Peyer's patch (tissue), 4 donors: ENCODE results near the gene IER3. TPM values are rescaled to one million over a fixed set of nuclear protein-coding genes. Genes with fewer than 3 reads are reported as not detected.

Source experiments
- DNase-seq, 3 donors: peaks; one replicate each; pipeline ENCODE4 v3.0.0-alpha.2; 2017 to 2019
- H3K27ac ChIP-seq, 4 donors: fragments of 200-600 bp; sonication (generic); one replicate each; pipeline ENCODE4 v1.5.1; 2016 to 2019
- H3K27me3 ChIP-seq, 2 donors: fragments of 200-600 bp; sonication (generic); one replicate each; pipeline ENCODE4 v1.5.1; 2019
- H3K36me3 ChIP-seq, 3 donors: fragments of 200-600 bp; sonication (generic); one replicate each; pipeline ENCODE4 v1.5.1; 2016 to 2019
- H3K4me1 ChIP-seq, 4 donors: fragments of 200-600 bp; sonication (generic); one replicate each; pipeline ENCODE4 v1.5.1; 2016 to 2019
- H3K4me3 ChIP-seq, 4 donors: fragments of 200-600 bp; sonication (generic); 1 replicate in 3 of 4; 2 replicates in 1 of 4; pipeline ENCODE4 v1.5.1; 2016 to 2019; ENCODE audit warnings: mild to moderate bottlenecking in 1 of 4
- H3K9me3 ChIP-seq, 4 donors: fragments of 200-600 bp; sonication (generic); one replicate each; pipeline ENCODE4 v1.5.1; 2016 to 2019; ENCODE audit warnings: mild to moderate bottlenecking in 1 of 4
- CTCF ChIP-seq, 6 experiments: fragments of 450-650 bp in 4 of 6; fragments of 200-600 bp in 2 of 6; sonication (generic) in 1 of 6; IDR thresholded peaks; one replicate each; pipeline ENCODE4 v1.5.1; 2017 to 2019; ENCODE audit warnings: antibody characterized with exemption in 6 of 6, mild to moderate bottlenecking in 3 of 6, moderate library complexity in 1 of 6
- POLR2A ChIP-seq, 2 donors: fragments of 450-650 bp; IDR thresholded peaks; one replicate each; pipeline ENCODE4 v1.5.1; 2017; ENCODE audit warnings: antibody characterized with exemption in 2 of 2, mild to moderate bottlenecking in 2 of 2, moderate library complexity in 2 of 2
- total RNA-seq, 4 donors: library from RNA; depleted of rRNA; stranded (reverse); fragments of >200 nt; gene quantifications; one replicate each; pipeline ENCODE4 v1.1.0, GENCODE V29; 2016

IER3 gene
- total RNA-seq, 4 donors from 2014 or later: 6.7 to 16.4 (median 13.2) TPM

DNA sequence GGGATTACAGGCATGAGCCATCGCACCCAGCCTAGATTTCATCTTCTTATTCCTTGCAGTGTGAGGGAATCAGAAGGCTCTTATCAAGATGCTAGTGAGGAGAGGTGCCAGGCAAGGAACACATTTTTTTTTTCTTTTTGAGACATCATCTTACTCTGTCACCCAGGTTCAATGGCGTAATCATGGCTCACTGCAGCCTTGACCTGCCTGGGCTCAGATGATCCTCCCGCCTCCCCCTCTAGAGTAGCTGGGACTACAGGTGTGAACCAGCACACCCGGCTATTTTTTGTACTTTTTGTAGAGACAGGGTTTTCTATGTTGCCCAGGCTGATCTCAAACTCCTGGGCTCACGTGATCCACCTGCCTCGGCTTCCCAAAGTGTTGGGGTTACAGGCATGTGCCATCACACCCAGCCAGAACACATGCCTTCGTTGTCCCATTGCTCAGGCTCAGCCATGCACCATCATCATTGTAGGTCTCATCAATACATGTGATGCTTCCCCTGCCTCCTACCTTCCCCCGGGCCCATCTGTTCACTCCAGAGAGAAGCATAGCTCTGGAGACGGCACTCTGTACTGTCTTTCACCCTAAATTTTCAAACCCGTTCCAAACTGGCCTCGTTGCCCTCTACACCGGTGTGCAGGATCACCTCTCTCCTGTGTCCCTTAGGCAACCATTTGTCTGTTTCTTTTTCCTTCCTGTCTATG lies 12.0 kb downstream of the IER3 start:
- H3K27me3 ChIP-seq: no peaks in the 10 kb centered on the region
- TF ChIP-seq CTCF (IDR thresholded peaks at IDR 0.05) (no peak), POLR2A (IDR thresholded peaks at IDR 0.05) (no peak)
- H3K27ac ChIP-seq: no peak overlapping the region
- no peak for DNase-seq
- H3K36me3 ChIP-seq: peaks cover 0 to 75% (median 0%) of the 10 kb centered on the region in 3 donors
- H3K4me1 ChIP-seq: peaks cover 5 to 22% (median 14%) of the 10 kb centered on the region in 4 donors
- H3K4me3 ChIP-seq: no peak overlapping the region
- H3K9me3 ChIP-seq: no peaks in the 10 kb centered on the region

- H3K4me1 ChIP-seq: peaks cover 5 to 15% (median 10%) of the 10 kb centered on the region in 4 donors
- peak overlapping the region in 2 of 4 donors; percentile 4 to 12 for H3K4me3 ChIP-seq
- no peak for TF ChIP-seq POLR2A (IDR thresholded peaks at IDR 0.05)
- peak; percentile 66 to 93 (median 82) for TF ChIP-seq CTCF (IDR thresholded peaks at IDR 0.05)
- peak overlapping the region; percentile 3 to 60 (median 24) for H3K27ac ChIP-seq
- H3K36me3 ChIP-seq: peaks cover 0 to 83% (median 0%) of the 10 kb centered on the region in 3 donors
- H3K9me3 ChIP-seq: no peaks in the 10 kb centered on the region
- peak; percentile 86 to 95 (median 91) for DNase-seq
- no peaks in the 10 kb centered on the region for H3K27me3 ChIP-seq
Observed at GRCh38 chr6:30730601-30731435, 13.5 kb downstream of the IER3 start.

DNA sequence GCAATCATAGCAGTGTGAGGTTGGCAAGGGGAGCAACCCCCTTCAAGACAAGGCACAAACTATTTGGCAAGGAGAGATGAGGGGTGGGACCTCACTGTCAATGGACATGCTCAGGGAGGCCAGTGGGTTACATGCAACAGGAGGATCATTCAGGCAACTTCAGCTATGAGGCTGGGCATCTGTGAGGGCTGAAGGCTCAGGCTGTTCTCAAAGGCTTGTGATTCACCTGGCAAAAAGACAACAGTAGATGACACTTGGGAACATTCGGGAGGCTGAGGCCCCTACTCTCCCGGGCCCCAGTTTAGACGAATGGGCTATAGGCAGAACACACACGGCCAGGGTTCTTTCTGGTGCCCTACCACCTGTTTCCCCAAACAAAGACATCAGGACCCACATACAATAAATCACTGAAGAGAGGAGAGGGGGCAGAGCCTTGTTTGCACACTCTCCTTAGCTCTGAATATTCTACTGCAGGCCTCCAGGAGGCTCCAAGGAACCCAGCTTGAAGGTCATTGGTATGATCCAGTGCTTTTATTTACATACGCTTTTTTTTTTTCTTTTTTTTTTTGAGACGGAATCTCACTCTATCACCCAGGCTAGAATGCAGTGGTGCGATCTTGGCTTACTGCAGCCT lies 16.3 kb downstream of the IER3 start:
- Histone ChIP-seq H3K27ac (no peak overlapping the region), H3K27me3 (no peaks in the 10 kb centered on the region), H3K9me3 (no peaks in the 10 kb centered on the region), H3K36me3 (peaks cover 0 to 89% (median 0%) of the 10 kb centered on the region in 3 donors), H3K4me1 (peaks cover 3 to 27% (median 7%) of the 10 kb centered on the region in 4 donors), H3K4me3 (no peak overlapping the region)
- no peak for DNase-seq
- TF ChIP-seq CTCF (IDR thresholded peaks at IDR 0.05): no peak
- TF ChIP-seq POLR2A (IDR thresholded peaks at IDR 0.05): no peak

- H3K4me1 ChIP-seq: peaks cover 3 to 40% (median 10%) of the 10 kb centered on the region in 4 donors
- H3K27me3 ChIP-seq: no peaks in the 10 kb centered on the region
- TF ChIP-seq POLR2A (IDR thresholded peaks at IDR 0.05) (no peak), CTCF (IDR thresholded peaks at IDR 0.05) (no peak)
- peaks cover 0 to 81% (median 0%) of the 10 kb centered on the region in 3 donors for H3K36me3 ChIP-seq
- H3K9me3 ChIP-seq: no peaks in the 10 kb centered on the region
- peak overlapping the region in 1 of 4 donors; percentile 1 for H3K27ac ChIP-seq
- no peak for DNase-seq
- H3K4me3 ChIP-seq: no peak overlapping the region
Observed at GRCh38 chr6:30726506-30727413, 17.6 kb downstream of the IER3 start.
